Measurements from ENCODE around the gene LPAR1.
"Not testable (repeated sequence)": the region's sequence is repeated elsewhere in the genome, so short reads cannot be mapped to it uniquely, and the experiment has no call there.

Gene LPAR1

GRCh38 chr9:110861370-110862110 lies 176.7 kb downstream of the LPAR1 start:
- DNase-seq: not testable (repeated sequence)

GRCh38 chr9:110856772-110857171 lies 181.5 kb downstream of the LPAR1 start:
- DNase-seq: no peak

- no peak for DNase-seq
Observed at GRCh38 chr9:110850401-110851135, 187.7 kb downstream of the LPAR1 start.

DNA sequence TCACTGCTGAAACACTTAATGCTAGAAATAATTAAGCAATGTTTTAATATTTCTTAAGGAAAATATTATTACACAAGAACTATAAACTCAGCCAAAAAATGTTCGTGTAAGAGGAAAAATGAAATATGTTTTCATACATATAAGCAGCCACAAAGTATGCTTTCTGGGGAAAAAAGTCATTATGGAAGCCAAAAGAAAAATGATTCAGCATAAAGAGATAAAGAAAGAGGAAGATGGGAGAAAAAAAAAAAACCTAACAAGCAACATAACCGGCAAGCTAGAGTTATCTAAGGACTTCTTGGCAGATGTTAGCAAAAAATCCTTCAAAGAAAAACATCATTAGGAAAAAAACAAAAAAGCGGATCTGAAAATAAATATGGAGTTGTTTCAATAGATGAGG lies 190.6 kb downstream of the LPAR1 start:
- no peak for DNase-seq

- DNase-seq: no peak
Observed at GRCh38 chr9:110846215-110846614, 192.1 kb downstream of the LPAR1 start.

- peak; percentile 10 to 51 for DNase-seq
Observed at GRCh38 chr9:110844121-110844520, 194.1 kb downstream of the LPAR1 start.

- no peak for DNase-seq
Observed at GRCh38 chr9:110842986-110843385, 195.3 kb downstream of the LPAR1 start.

DNA sequence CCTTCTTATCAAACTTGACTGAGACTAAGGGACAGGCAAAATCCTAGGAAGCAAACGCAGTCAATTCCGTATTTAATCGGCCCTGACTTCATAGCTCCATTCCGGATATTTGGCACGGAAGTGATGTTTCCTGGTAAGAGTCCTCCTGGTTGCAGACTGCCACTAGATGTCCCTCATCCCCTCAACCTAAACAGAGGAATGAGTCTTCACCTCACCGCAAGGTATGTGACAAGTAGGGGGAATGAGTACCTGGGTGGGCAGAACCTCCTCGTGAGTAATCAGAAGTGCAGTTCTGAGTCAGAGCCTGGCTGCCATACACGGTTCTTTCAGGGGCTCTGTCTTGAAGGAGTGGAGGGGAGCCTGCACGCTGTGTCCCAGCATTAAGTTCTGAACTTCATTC lies 196.1 kb downstream of the LPAR1 start:
- no peak for DNase-seq

DNA sequence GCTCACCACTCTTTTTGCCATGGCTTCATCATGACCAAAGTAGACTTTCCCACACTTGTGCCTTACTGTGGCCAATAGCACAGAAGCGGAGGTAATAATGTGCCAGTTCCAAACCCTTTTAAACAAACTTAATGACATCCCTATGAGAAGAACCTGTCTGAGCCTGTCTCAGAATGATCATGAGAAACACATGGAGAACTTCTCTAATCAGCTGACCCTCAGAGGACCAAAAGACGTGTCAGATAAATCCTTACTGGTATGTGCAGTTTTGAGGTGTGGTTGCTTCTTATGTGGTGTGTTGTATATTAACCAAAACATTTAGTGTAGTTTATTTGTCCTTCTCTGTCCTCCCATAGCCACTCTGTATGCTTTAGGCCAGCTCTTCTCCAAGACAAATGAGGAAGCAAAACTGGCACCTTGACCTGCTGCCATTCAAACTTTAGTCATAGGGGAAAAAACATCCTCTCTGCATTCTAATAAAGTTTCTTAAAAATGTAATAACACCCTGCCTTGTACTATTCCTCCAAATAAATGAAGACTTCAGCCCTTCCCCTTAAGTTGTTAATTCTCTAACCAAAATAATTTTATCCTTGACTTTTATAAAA lies 200.8 kb downstream of the LPAR1 start:
- DNase-seq: no peak

GRCh38 chr9:110835859-110836271 lies 202.4 kb downstream of the LPAR1 start:
- no peak for DNase-seq

- DNase-seq: no peak
Observed at GRCh38 chr9:110835404-110835803, 202.9 kb downstream of the LPAR1 start.

DNA sequence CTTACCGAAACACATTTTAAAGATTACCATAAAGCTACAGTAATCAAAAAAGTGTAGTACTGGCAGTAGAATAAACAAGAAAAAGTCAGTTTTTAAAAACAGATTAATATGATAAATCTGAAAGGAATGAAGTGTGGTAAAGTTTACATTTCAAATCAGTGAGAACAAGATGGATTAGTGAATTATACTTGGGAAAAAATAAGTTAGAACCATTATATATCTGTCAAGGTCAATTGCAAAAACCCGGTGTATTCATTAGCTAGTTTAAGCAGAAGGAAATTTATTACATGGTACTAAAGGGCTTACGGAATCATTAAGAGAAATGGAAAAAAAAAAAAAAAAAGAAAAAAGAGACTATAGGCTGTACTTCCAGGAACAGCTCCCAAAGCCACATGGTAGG lies 205.3 kb downstream of the LPAR1 start:
- no peak for DNase-seq

DNA sequence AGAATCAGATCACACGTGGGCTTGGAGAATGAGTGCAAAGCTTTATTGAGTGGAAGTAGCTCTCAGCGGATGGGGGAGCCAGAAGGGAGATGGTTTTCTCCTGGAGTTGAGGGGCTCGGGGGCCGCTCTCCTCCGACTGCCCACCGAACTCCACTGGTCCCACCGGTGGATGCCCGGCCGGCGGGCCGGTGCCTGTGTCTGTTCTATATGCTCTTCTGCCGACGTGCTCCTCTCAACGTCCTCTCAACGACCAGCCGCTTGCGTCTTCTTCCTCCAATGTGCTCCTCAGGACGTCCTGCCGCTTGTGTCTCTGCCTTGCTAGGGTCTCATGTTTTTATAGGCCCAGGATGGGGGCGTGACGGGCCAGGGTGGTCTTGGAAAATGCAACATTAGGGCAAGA lies 207.8 kb downstream of the LPAR1 start:
- no peak for DNase-seq

- no peak for DNase-seq
Observed at GRCh38 chr9:110828264-110828663, 210.0 kb downstream of the LPAR1 start.

DNA sequence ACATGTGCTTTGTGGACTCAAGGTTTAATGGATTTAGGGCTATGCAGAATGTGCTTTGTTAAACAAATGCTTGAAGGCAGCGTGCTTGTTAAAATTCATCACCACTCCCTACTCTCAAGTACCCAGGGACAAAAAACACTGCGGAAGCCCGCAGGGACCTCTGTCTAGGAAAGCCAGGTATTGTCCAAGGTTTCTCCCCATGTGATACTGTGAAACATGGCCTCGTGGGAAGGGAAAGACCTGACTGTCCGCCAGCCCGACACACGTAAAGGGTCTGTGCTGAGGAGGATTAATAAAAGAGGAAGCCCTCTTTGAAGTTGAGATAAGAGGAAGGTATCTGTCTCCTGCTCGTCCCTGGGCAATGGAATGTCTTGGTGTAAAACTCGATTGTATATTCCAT lies 211.9 kb downstream of the LPAR1 start:
- not testable (repeated sequence) for DNase-seq

DNA sequence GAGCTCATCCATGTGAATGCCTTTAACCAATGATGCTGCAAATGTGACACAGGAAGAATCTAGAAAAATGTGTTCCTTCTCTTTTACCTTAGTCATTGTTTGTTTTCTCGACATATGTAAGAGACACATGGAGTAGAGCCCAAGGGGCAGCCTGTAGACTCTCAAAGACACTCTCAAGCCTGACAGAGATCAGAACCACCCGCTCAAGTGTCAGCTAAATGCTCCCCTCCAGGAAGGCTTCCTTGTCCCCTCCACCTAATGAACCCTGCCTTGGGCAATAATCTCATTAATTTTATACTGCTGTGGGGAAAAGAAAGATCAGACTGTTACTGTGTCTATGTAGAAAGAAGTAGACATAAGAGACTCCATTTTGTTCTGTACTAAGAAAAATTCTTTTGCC lies 212.3 kb downstream of the LPAR1 start:
- peak in 1 of 2 experiments; percentile 10 for DNase-seq

DNA sequence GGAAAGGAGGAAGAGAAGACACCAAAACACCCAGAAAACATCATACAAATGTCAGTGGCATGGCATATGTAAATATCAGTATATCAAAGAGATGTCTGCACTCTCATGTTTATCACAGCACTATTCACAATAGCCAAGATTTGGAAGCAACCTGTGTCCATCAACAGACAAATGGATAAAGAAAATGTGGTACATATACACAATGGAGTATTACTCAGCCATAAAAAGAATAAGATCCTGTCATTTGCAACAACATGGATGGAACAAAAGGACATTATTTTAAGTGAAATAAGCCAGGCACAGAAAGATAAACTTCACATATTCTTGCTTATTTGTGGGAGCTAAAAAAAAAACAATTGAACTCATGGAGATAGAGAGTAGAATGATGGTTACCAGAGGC lies 213.1 kb downstream of the LPAR1 start:
- DNase-seq: not testable (repeated sequence)
